Measurements from ENCODE around the gene ABCD2. TPM values are rescaled to one million over a fixed set of nuclear protein-coding genes. Genes with fewer than 3 reads are reported as not detected.

The ABCD2 gene
- total and polyA plus RNA-seq, 11 donors: 0.39 to 8.6 (median 6.5) TPM

DNA sequence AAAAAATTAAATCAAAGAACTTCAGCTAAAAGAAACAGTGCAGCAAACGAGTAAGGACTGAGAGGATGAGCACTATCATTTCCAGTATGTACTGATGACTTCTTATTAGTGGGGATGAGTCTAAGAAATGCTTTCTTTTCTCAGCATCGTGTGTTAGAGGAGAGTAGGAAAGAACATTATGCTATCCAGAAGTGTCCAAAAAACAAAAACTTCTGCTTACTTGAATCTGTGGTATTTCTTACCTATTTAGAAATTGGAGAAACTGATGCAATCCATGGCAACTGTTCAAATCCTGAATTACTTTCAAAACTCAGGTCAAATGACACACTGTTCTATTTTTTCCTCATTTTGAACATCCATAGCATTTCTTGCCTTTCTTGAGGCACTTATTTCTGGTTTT, 23.7 kb downstream of the ABCD2 start:
- 63 to 74% (median 66%) methylated on average over 2 of the region's 2 CpGs for WGBS, 4 donors
- ATAC-seq (no peak), DNase-seq (no peak)
- no peak overlapping the region for H3K27ac ChIP-seq
- no peaks in the 10 kb centered on the region for H3K27me3 ChIP-seq
- H3K4me3 ChIP-seq: no peak overlapping the region
- H3K36me3 ChIP-seq: peaks cover 0 to 11% (median 0%) of the 10 kb centered on the region in 9 donors
- intact Hi-C loops (cut with DNase I): loop anchor here in 3 of 10 donors (5.0 to 10.0 kb wide), 2 partner anchors 99 to 764 kb away; no protein-coding TSS in a partner anchor
- no peaks in the 10 kb centered on the region for H3K9me3 ChIP-seq
- no peak for TF ChIP-seq POLR2A (IDR thresholded peaks at IDR 0.05)
- TF ChIP-seq, protein P1, sequence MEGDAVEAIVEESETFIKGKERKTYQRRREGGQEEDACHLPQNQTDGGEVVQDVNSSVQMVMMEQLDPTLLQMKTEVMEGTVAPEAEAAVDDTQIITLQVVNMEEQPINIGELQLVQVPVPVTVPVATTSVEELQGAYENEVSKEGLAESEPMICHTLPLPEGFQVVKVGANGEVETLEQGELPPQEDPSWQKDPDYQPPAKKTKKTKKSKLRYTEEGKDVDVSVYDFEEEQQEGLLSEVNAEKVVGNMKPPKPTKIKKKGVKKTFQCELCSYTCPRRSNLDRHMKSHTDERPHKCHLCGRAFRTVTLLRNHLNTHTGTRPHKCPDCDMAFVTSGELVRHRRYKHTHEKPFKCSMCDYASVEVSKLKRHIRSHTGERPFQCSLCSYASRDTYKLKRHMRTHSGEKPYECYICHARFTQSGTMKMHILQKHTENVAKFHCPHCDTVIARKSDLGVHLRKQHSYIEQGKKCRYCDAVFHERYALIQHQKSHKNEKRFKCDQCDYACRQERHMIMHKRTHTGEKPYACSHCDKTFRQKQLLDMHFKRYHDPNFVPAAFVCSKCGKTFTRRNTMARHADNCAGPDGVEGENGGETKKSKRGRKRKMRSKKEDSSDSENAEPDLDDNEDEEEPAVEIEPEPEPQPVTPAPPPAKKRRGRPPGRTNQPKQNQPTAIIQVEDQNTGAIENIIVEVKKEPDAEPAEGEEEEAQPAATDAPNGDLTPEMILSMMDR (IDR thresholded peaks at IDR 0.05): no peak
- no peaks in the 10 kb centered on the region for H3K4me1 ChIP-seq

DNA sequence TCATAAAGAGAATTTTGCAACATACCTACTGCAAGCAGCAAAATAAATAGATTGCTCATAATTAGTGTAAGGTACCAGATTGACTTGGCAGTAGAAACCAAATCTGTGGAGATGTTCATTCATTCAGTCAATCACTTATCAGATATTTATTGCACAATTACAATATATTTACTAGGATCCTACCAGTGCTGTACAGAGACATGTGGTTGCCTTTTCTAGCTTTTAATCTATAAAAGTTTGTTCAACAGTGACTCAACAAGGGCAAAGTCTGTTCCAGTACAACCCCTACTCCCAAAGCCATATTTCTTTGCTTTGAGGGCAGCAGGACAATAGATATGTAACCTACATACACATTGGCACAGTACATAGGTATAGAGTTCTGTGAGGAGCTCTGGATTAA, 27.3 kb downstream of the ABCD2 start:
- H3K27ac ChIP-seq: no peak overlapping the region
- peaks cover 0 to 3% (median 0%) of the 10 kb centered on the region in 9 donors for H3K36me3 ChIP-seq
- TF ChIP-seq, protein P1 (IDR thresholded peaks at IDR 0.05): no peak
- TF ChIP-seq POLR2A (IDR thresholded peaks at IDR 0.05): no peak
- DNase-seq: no peak
- H3K4me1 ChIP-seq: peaks cover 0 to 5% (median 0%) of the 10 kb centered on the region in 12 donors
- H3K27me3 ChIP-seq: no peaks in the 10 kb centered on the region
- intact Hi-C loops (cut with DNase I): loop anchor here in 2 of 10 donors (10.0 kb wide), 1 partner anchor 103 kb away; no protein-coding TSS in a partner anchor
- no peaks in the 10 kb centered on the region for H3K9me3 ChIP-seq
- no peak for ATAC-seq
- no peak overlapping the region for H3K4me3 ChIP-seq

DNA sequence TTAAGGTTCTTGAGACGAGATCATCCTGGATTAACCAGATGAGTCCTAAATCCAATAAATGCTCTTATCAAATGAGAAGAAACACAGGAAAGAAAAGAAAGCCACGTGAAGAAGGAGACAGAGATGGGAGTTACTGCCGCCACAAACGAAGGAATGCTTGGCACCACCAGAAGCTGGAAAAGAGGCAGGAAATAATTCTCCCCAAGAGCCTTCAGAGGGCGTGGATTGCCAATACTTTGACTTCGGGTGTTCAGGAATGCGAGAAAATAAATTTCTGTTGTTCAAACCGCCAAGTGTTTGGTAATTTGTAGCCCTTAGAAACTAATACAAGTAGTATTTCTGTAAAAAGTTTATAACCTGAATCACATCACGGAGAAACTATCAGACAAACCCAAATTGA, 31.3 kb downstream of the ABCD2 start:
- H3K9me3 ChIP-seq: peaks cover 0 to 7% (median 0%) of the 10 kb centered on the region in 12 donors
- H3K27me3 ChIP-seq: no peaks in the 10 kb centered on the region
- 55 to 72% (median 68%) methylated on average over 9 of the region's 9 CpGs for WGBS, 4 donors
- TF ChIP-seq, protein P1 (IDR thresholded peaks at IDR 0.05): no peak
- no peak for TF ChIP-seq POLR2A (IDR thresholded peaks at IDR 0.05)
- peaks cover 0 to 6% (median 0%) of the 10 kb centered on the region in 12 donors for H3K4me1 ChIP-seq
- intact Hi-C loops (cut with DNase I): loop anchor here in 6 of 10 donors (5.0 to 10.0 kb wide), 4 partner anchors 96 to 426 kb away; no protein-coding TSS in a partner anchor
- no peak for DNase-seq
- no peak overlapping the region for H3K4me3 ChIP-seq
- no peak overlapping the region for H3K27ac ChIP-seq
- no peak for ATAC-seq
- H3K36me3 ChIP-seq: peaks cover 0 to 12% (median 0%) of the 10 kb centered on the region in 9 donors

DNA sequence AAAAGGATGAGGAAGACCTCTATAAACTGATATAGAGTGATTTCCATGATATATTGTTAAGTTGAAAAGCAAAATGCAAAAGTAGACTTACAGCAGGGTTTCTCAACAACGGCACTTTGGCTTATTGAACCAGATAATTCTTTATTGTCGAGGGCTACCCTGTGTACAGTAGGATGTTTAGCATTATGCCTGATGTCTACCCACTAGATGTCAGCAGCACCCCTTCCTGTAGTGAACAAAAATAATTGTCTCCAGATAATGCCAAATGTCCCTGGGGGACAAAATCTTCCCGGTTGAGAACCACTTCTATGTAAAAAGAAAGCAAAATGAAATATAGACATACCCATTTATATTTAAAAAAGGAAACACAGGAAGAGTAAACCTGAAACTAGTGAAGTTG, 32.4 kb downstream of the ABCD2 start:
- 25 to 40% (median 35%) methylated on average over 3 of the region's 3 CpGs for WGBS, 4 donors

More for the DNA sequence above, 32.4 kb downstream of the ABCD2 start:
- Histone ChIP-seq H3K27ac (peak overlapping the region in 1 of 12 donors; percentile 30), H3K9me3 (peaks cover 0 to 7% (median 0%) of the 10 kb centered on the region in 12 donors), H3K4me3 (no peak overlapping the region), H3K27me3 (no peaks in the 10 kb centered on the region), H3K4me1 (peaks cover 0 to 6% (median 0%) of the 10 kb centered on the region in 12 donors), H3K36me3 (peaks cover 0 to 12% (median 0%) of the 10 kb centered on the region in 9 donors)
- DNase-seq (no peak), ATAC-seq (peak in 3 of 4 donors; percentile 62 to 75 (median 69))
- no peak for TF ChIP-seq POLR2A (IDR thresholded peaks at IDR 0.05)
- TF ChIP-seq, protein P1 (IDR thresholded peaks at IDR 0.05): peak in 11 of 12 donors; percentile 29 to 64 (median 41)
- intact Hi-C loops (cut with DNase I): loop anchor here in 7 of 10 donors (2.0 to 10.0 kb wide), 5 partner anchors 98 to 428 kb away; no protein-coding TSS in a partner anchor
